B cell (primary cell): ENCODE results near the gene USP48. TPM values are rescaled to one million over a fixed set of nuclear protein-coding genes. Genes with fewer than 3 reads are reported as not detected.

Experiments
- ATAC-seq: fragments of 200-7000 bp; cut with Tn5 transposase; one replicate; pipeline ENCODE4 v1.10.0; 2021; ENCODE audit warnings: low read depth, mild to moderate bottlenecking, moderate number of reproducible peaks, moderate library complexity
- CTCF ChIA-PET: fragments of 350-600 bp; sonication (Branson Sonifier 250); formaldehyde crosslinking; loops from one replicate; lab custom pipeline; 2021; ENCODE audit warnings: antibody characterized with exemption, inconsistent platforms; lab: Charles Lee
- POLR2A ChIA-PET: fragments of 350-600 bp; sonication (Branson Sonifier 250); formaldehyde crosslinking; loops from one replicate; lab custom pipeline; 2021; ENCODE audit warnings: antibody characterized with exemption; lab: Charles Lee
- DNase-seq: peaks from one replicate; pipeline ENCODE4 v3.0.0; 2013
- H2AFZ ChIP-seq: 2 replicates; pipeline ENCODE4 v1.6.1; 2012; ENCODE audit warnings: mild to moderate bottlenecking, low read depth, low read length; ENCODE audit not compliant: insufficient read depth, poor library complexity, severe bottlenecking
- H3K27ac ChIP-seq, 2 donors: 1 replicate in 1 of 2; 2 replicates in 1 of 2; pipeline ENCODE4 v1.5.1; 2012 to 2013; ENCODE audit warnings: low read length in 2 of 2, mild to moderate bottlenecking in 2 of 2, moderate library complexity in 1 of 2
- H3K27me3 ChIP-seq, 4 experiments: fragments of 200-600 bp in 1 of 4; sonication (generic) in 1 of 4; replicated peaks in 1 of 4; 1 replicate in 2 of 4; 2 replicates in 2 of 4; pipeline versions ENCODE4 v1.6.1 to v1.7.0; 2013 to 2016; ENCODE audit warnings: low read length in 3 of 4, mild to moderate bottlenecking in 2 of 4, mixed read lengths in 1 of 4, moderate library complexity in 1 of 4; ENCODE audit not compliant: insufficient read depth in 4 of 4, control insufficient read depth in 3 of 4; ENCODE audit errors: control extremely low read depth in 1 of 4
- H3K36me3 ChIP-seq, 2 experiments: replicated peaks in 1 of 2; 1 replicate in 1 of 2; 2 replicates in 1 of 2; pipeline versions ENCODE4 v1.6.1 to v1.7.1; 2013; ENCODE audit warnings: low read length in 1 of 2; ENCODE audit not compliant: insufficient read depth in 2 of 2, control insufficient read depth in 1 of 2; ENCODE audit errors: control extremely low read depth in 1 of 2, extremely low read depth in 1 of 2
- H3K4me1 ChIP-seq, 2 donors: fragments of 200-600 bp in 1 of 2; sonication (generic) in 1 of 2; 1 replicate in 1 of 2; 2 replicates in 1 of 2; pipeline versions ENCODE4 v1.5.1 to v1.6.1; 2013 to 2017; ENCODE audit warnings: low read length in 2 of 2; ENCODE audit not compliant: control insufficient read depth in 2 of 2, insufficient read depth in 2 of 2
- H3K4me2 ChIP-seq: replicated peaks from 2 replicates; pipeline ENCODE3; 2012; ENCODE audit warnings: mild to moderate bottlenecking, low read depth, low read length; ENCODE audit not compliant: poor library complexity, severe bottlenecking
- H3K4me3 ChIP-seq, 5 experiments: fragments of 200-600 bp in 1 of 5; sonication (generic) in 1 of 5; 1 replicate in 3 of 5; 2 replicates in 2 of 5; pipeline versions ENCODE4 v1.5.1 to v1.7.0; 2011 to 2016; ENCODE audit warnings: low read length in 4 of 5, mild to moderate bottlenecking in 4 of 5, low read depth in 2 of 5, control low read depth in 1 of 5, moderate library complexity in 1 of 5; ENCODE audit not compliant: insufficient read depth in 1 of 5; ENCODE audit errors: control extremely low read depth in 1 of 5, extremely low read depth in 1 of 5
- H3K79me2 ChIP-seq: fragments of 200-600 bp; sonication (generic); one replicate; pipeline ENCODE4 v1.6.0; 2016; ENCODE audit warnings: low read length; ENCODE audit not compliant: control insufficient read depth, insufficient read depth
- H3K9ac ChIP-seq: fragments of 200-600 bp; sonication (generic); 2 replicates; pipeline ENCODE4 v1.6.1; 2017; ENCODE audit warnings: mild to moderate bottlenecking, low read length, moderate library complexity
- H3K9me3 ChIP-seq, 3 donors: one replicate each; pipeline versions ENCODE4 v1.6.1 to v1.7.1; 2013; ENCODE audit warnings: low read length in 2 of 3; ENCODE audit not compliant: control insufficient read depth in 2 of 3, insufficient read depth in 1 of 3; ENCODE audit errors: control extremely low read depth in 1 of 3
- H4K20me1 ChIP-seq: 2 replicates; pipeline ENCODE4 v1.6.0; 2012; ENCODE audit warnings: mild to moderate bottlenecking, low read length; ENCODE audit not compliant: insufficient read depth, control insufficient read depth, poor library complexity, severe bottlenecking
- H3K27ac Mint-ChIP-seq: one replicate; pipeline ENCODE4 v1.8.0; 2021; ENCODE audit warnings: mixed read lengths
- H3K27me3 Mint-ChIP-seq: one replicate; pipeline ENCODE4 v1.8.0; 2021; ENCODE audit warnings: mixed read lengths
- H3K4me1 Mint-ChIP-seq: one replicate; pipeline ENCODE4 v1.8.0; 2021; ENCODE audit warnings: mixed read lengths
- H3K4me3 Mint-ChIP-seq: one replicate; pipeline ENCODE4 v1.8.0; 2021; ENCODE audit warnings: mixed read lengths
- H3K9me3 Mint-ChIP-seq: one replicate; pipeline ENCODE4 v1.8.0; 2022; ENCODE audit warnings: mixed read lengths; ENCODE audit not compliant: insufficient read depth
- EZH2 ChIP-seq: IDR thresholded peaks from 2 replicates; pipeline ENCODE4 v1.6.1; 2012; ENCODE audit warnings: borderline replicate concordance, low read depth, mild to moderate bottlenecking, moderate library complexity, low read length; ENCODE audit not compliant: insufficient read depth, poor library complexity, severe bottlenecking
- WGBS: methylation state at CpG from one replicate; pipeline ENCODE4 v1.1.5; 2013; ENCODE audit warnings: missing lambda C conversion rate; ENCODE audit not compliant: insufficient coverage; 5-methylcytosine and 5-hydroxymethylcytosine counted together
- intact Hi-C: fragments of 100-400 bp; cut with micrococcal nuclease; formaldehyde crosslinking; loops from one replicate; pipeline ENCODE4 v1.10.0; 2022
- polyA plus RNA-seq: library from polyadenylated mRNA; depleted of rRNA; stranded (reverse); fragments of >200 nt; gene quantifications from 2 replicates; pipeline ENCODE4 v1.2.3, GENCODE V29; 2012
- total RNA-seq, 2 donors: library from RNA; stranded (reverse); fragments of 120-200 nt in 1 of 2; gene quantifications; 1 replicate in 1 of 2; 2 replicates in 1 of 2; pipeline versions ENCODE4 v1.2.3 to v1.2.4, GENCODE V29; 2013 to 2022
- TF ChIP-seq, protein P1 (sequence below): fragments of 200-600 bp; IDR thresholded peaks from one replicate; pipeline ENCODE4 v1.8.0; 2022; ENCODE audit warnings: antibody characterized with exemption, mild to moderate bottlenecking

Gene USP48
- total and polyA plus RNA-seq, 2 donors (not counting 1 experiment from before 2014, with no cell fraction given) = 21.2 to 135 TPM

- Histone ChIP-seq H4K20me1 (peaks cover 75% of the 10 kb centered on the region), H3K4me3 (peak overlapping the region in 1 of 5 experiments; percentile 12), H2AFZ (no peak overlapping the region), H3K79me2 (peaks cover 98% of the 10 kb centered on the region), H3K27me3 (no peaks in the 10 kb centered on the region), H3K4me1 (peaks cover 40 to 57% of the 10 kb centered on the region in 2 donors), H3K4me2 (peak overlapping the region; percentile 50), H3K27ac (peak overlapping the region; percentile 72 to 74), H3K9me3 (peaks cover 0 to 4% (median 0%) of the 10 kb centered on the region in 3 donors), H3K36me3 (peaks cover 0 to 1% of the 10 kb centered on the region in 2 experiments), H3K9ac (peak overlapping the region; percentile 8)
- intact Hi-C loops = loop anchor here (1.0 kb wide), 1 partner anchor 21 kb away; the partner anchor contains the start of gene USP48
- peak overlapping the region; percentile 85 for H3K27ac Mint-ChIP-seq
- peaks cover 75% of the 10 kb centered on the region for H3K4me1 Mint-ChIP-seq
- 25% methylated on average over 5 of the region's 8 CpGs for WGBS
- ATAC-seq = peak; percentile 80
- peak; percentile 68 for DNase-seq
- CTCF ChIA-PET = interaction anchor here (1.0 to 2.4 kb wide), 3 partner anchors 20 to 261 kb away, joined by 3 to 25 read pairs (median 3); partner anchors contain the start of gene USP48
- no peaks in the 10 kb centered on the region for H3K9me3 Mint-ChIP-seq
- H3K4me3 Mint-ChIP-seq = peak overlapping the region; percentile 69
- H3K27me3 Mint-ChIP-seq = no peaks in the 10 kb centered on the region
- TF ChIP-seq, protein P1, sequence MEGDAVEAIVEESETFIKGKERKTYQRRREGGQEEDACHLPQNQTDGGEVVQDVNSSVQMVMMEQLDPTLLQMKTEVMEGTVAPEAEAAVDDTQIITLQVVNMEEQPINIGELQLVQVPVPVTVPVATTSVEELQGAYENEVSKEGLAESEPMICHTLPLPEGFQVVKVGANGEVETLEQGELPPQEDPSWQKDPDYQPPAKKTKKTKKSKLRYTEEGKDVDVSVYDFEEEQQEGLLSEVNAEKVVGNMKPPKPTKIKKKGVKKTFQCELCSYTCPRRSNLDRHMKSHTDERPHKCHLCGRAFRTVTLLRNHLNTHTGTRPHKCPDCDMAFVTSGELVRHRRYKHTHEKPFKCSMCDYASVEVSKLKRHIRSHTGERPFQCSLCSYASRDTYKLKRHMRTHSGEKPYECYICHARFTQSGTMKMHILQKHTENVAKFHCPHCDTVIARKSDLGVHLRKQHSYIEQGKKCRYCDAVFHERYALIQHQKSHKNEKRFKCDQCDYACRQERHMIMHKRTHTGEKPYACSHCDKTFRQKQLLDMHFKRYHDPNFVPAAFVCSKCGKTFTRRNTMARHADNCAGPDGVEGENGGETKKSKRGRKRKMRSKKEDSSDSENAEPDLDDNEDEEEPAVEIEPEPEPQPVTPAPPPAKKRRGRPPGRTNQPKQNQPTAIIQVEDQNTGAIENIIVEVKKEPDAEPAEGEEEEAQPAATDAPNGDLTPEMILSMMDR = no peak
- no peak for TF ChIP-seq EZH2
- POLR2A ChIA-PET = interaction anchor here (2.1 kb wide), 1 partner anchor 20 kb away, joined by 12 read pairs; the partner anchor contains the start of gene USP48
Measured at GRCh38 chr1:21762022-21762404, 20.9 kb downstream of the USP48 start.

- peaks cover 1 to 7% of the 10 kb centered on the region in 2 experiments for H3K36me3 ChIP-seq
- H2AFZ ChIP-seq = no peak overlapping the region
- Mint-ChIP-seq H3K27ac (peak overlapping the region; percentile 72), H3K27me3 (no peaks in the 10 kb centered on the region), H3K9me3 (no peaks in the 10 kb centered on the region), H3K4me1 (peaks cover 71% of the 10 kb centered on the region), H3K4me3 (peak overlapping the region; percentile 26)
- no peak overlapping the region for H3K9ac ChIP-seq
- no peaks in the 10 kb centered on the region for H3K27me3 ChIP-seq
- WGBS = no CpG with 5 or more reads among the region's 3 CpGs
- peak; percentile 34 for DNase-seq
- TF ChIP-seq, protein P1 = no peak
- no peak for TF ChIP-seq EZH2
- ATAC-seq = no peak
- H3K4me1 ChIP-seq = peaks cover 38 to 51% of the 10 kb centered on the region in 2 donors
- H3K79me2 ChIP-seq = peaks cover 96% of the 10 kb centered on the region
- ChIA-PET CTCF (interaction anchor here (0.6 to 2.4 kb wide), 4 partner anchors 21 to 1683 kb away, joined by 3 to 25 read pairs (median 3); partner anchors contain the start of gene USP48), POLR2A (interaction anchor here (0.6 to 2.1 kb wide), 2 partner anchors 21 to 279 kb away, joined by 3 to 12 read pairs; partner anchors contain the start of gene USP48)
- H3K27ac ChIP-seq = peak overlapping the region; percentile 72 to 74
- intact Hi-C loops = no loop called here
- no peak overlapping the region for H3K4me3 ChIP-seq
- H3K4me2 ChIP-seq = peak overlapping the region; percentile 52
- peaks cover 0 to 4% (median 0%) of the 10 kb centered on the region in 3 donors for H3K9me3 ChIP-seq
- peaks cover 66% of the 10 kb centered on the region for H4K20me1 ChIP-seq
Measured at GRCh38 chr1:21761052-21761451, 21.9 kb downstream of the USP48 start.
